Fibroblast of villous mesenchyme (primary cell): Measurements from ENCODE around the gene TTLL11. TPM values are rescaled to one million over a fixed set of nuclear protein-coding genes. Genes with fewer than 3 reads are reported as not detected.

Experiments
- DNase-seq: peaks from one replicate; pipeline ENCODE4 v3.0.0-alpha.2; 2010; ENCODE audit warnings: low read depth
- H3K4me3 ChIP-seq: 2 replicates; pipeline ENCODE4 v1.5.1; 2011; ENCODE audit warnings: low read depth, mild to moderate bottlenecking, low read length
- total RNA-seq: library from RNA; depleted of rRNA; stranded (reverse); fragments of >200 nt; gene quantifications from 2 replicates; pipeline ENCODE4 v1.2.3, GENCODE V29; 2012
- TF ChIP-seq, protein P1 (sequence below): IDR thresholded peaks from 2 replicates; pipeline ENCODE4 v1.5.1; 2012; ENCODE audit warnings: low read depth, mild to moderate bottlenecking, low read length; ENCODE audit not compliant: insufficient read depth

TTLL11 gene
- total RNA-seq, 1 donor, result 4.3 TPM

DNA sequence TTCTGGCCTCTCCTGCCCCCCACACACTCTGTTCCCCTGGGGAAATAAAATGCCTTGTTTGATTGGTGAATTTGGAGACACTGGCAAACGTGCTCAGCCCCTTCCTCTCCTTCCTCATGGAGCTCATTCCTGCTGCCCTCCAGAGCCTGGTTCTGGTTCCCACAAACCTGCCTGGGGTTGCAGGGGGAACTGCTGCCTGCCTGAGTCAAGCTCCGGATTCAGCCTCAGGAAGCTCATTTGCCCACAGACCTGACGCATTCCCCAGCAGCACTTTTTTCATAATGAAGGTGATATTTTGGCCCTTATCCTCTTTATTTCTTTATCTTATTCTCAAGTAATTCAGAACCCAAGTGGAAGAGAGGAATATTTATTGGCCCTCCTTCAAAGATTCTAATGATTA lies 140.5 kb downstream of the TTLL11 start:
- no peak overlapping the region for H3K4me3 ChIP-seq
- TF ChIP-seq, protein P1, sequence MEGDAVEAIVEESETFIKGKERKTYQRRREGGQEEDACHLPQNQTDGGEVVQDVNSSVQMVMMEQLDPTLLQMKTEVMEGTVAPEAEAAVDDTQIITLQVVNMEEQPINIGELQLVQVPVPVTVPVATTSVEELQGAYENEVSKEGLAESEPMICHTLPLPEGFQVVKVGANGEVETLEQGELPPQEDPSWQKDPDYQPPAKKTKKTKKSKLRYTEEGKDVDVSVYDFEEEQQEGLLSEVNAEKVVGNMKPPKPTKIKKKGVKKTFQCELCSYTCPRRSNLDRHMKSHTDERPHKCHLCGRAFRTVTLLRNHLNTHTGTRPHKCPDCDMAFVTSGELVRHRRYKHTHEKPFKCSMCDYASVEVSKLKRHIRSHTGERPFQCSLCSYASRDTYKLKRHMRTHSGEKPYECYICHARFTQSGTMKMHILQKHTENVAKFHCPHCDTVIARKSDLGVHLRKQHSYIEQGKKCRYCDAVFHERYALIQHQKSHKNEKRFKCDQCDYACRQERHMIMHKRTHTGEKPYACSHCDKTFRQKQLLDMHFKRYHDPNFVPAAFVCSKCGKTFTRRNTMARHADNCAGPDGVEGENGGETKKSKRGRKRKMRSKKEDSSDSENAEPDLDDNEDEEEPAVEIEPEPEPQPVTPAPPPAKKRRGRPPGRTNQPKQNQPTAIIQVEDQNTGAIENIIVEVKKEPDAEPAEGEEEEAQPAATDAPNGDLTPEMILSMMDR, result no peak
- DNase-seq, result no peak

DNA sequence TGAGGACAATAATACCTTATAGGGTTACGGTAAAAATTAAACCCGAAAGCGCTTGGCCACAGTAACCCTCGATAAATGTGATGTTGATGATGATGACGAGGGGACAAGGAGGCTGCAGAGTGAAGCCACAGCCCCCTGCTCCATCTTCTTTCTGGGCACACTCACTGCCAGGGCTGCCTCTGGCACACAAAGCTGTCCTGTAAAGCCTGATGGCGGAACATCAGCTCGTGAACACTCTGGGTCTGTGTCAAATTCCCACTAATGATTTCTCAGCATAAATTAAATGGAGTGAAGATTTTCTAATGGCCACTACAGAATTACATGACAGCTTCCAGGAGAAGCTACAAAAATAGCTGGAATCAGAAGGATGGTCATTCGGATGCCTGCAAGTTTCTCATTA lies 142.2 kb downstream of the TTLL11 start:
- no peak overlapping the region for H3K4me3 ChIP-seq
- DNase-seq, result no peak
- TF ChIP-seq, protein P1, result no peak

DNA sequence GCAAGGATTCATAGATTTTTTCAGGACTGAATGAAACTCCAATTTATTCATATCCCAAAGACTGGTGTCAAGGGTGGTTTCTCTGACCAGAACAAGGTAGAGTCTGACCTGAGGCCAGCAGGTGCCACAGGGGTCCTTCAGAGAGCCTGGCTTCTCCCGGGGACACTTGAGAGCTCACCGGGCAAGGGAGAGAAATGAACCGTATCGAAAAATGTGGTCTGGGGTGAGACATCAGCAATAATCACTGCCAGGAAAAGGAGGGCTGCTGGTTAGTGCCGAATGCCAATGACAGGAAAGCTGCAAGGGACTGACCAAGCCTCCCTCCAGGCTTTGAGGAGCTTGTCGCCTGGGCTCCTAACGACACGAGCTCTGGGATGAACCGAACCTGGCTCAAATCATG lies 142.7 kb downstream of the TTLL11 start:
- TF ChIP-seq, protein P1, result no peak
- no peak overlapping the region for H3K4me3 ChIP-seq
- no peak for DNase-seq

DNA sequence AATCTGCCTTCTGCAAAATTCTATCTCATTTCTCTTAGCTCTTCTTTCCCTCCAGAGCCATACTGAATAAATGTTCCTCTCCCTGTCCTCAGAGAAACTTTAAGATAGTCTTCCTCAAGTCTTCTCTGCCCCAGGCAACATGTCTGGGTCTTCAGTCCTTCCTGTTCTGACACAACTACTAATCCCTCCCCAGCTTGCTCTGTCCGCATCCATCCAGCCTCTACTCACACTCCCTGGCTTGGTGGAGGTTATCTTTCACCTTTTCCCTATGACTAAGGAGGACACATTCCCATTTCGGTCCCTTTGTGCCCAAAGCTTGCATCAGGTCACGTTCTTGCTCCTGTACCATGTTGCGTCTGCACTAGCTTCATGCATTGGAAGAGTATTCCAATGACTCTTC lies 143.3 kb downstream of the TTLL11 start:
- TF ChIP-seq, protein P1, result no peak
- no peak overlapping the region for H3K4me3 ChIP-seq
- DNase-seq, result no peak

DNA sequence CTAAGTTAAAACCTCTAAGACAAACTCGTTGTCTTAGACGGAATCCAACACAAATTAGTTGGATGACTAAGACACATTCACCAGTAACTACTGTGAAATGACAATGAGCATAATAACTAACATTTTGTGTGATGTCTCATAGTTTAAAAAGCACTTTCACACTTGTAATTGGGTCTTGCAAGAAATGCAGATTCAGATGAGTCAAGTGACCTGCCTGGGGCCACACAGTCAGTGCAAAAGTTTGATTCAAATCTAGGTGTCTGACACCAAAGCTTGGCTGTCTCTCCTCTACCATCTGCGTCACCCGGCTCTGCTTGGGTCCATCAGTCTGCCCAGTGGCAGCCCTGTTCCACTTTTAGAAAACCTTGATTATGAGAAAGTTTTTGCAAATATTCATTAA lies 143.7 kb downstream of the TTLL11 start:
- H3K4me3 ChIP-seq, result no peak overlapping the region
- TF ChIP-seq, protein P1, result no peak
- no peak for DNase-seq

DNA sequence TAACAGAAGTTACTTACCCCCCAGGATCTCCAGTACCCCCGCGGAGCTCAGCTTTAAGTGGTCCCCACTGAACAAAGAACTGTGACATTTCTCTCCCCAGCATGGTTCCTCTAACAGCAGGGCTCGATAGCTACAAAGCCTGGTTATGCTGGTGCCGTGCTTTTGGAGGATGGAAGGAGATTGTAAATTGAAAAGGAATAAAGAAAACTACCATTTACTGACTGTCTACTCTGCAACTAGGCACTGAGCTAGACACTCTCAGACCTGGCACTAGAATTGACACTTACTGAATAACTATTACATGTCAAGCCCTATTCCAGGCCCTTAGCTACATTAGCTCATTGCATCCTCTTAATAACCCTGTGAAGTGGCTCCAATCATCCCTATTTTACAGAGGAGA lies 145.3 kb downstream of the TTLL11 start:
- TF ChIP-seq, protein P1, result no peak
- no peak for DNase-seq
- H3K4me3 ChIP-seq, result no peak overlapping the region

DNA sequence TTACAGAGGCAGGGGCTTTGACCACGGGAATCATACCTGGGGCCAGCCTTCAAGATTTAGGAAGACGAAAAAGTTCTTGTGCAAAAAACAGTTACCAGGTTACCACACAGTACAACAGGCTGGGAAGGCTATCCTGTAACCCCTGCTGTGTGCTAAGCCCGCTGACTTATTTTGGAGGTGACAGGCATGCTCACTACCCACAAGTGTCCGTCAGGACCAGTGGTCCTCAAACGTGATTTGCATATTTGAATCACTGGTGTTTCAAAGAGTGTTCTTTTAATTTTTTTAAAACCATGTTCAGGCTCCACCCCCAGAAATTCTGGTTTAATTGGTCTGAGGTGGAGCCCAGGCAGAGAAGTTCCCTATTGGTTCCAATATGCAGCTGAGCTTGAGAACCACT lies 146.6 kb downstream of the TTLL11 start:
- TF ChIP-seq, protein P1, result no peak
- H3K4me3 ChIP-seq, result no peak overlapping the region
- no peak for DNase-seq
